Astrocyte of the spinal cord (primary cell): Measurements from ENCODE around the gene EIF3A.

Source experiments
- DNase-seq: peaks from one replicate; pipeline ENCODE4 v3.0.0; 2011; ENCODE audit warnings: low read depth, low spot score
- H3K4me3 ChIP-seq: 2 replicates; pipeline ENCODE4 v1.5.1; 2011; ENCODE audit warnings: low read depth, mild to moderate bottlenecking, low read length, moderate library complexity
- CTCF ChIP-seq: IDR thresholded peaks from 2 replicates; pipeline ENCODE4 v1.5.1; 2012; ENCODE audit warnings: low read depth, mild to moderate bottlenecking, low read length, inconsistent platforms
- in situ Hi-C: cut with HindIII; loops from 2 replicates; pipeline ENCODE4 v1.10.0; 2017; ENCODE audit warnings: low sequenced_read_pairs

The EIF3A gene

GRCh38 chr10:119079599-119080520, 757 bp downstream of the EIF3A start:
- in situ Hi-C loops = no loop called here
- no peak for TF ChIP-seq CTCF
- peak; percentile 73 for DNase-seq
- peak overlapping the region; percentile 96 for H3K4me3 ChIP-seq

DNA sequence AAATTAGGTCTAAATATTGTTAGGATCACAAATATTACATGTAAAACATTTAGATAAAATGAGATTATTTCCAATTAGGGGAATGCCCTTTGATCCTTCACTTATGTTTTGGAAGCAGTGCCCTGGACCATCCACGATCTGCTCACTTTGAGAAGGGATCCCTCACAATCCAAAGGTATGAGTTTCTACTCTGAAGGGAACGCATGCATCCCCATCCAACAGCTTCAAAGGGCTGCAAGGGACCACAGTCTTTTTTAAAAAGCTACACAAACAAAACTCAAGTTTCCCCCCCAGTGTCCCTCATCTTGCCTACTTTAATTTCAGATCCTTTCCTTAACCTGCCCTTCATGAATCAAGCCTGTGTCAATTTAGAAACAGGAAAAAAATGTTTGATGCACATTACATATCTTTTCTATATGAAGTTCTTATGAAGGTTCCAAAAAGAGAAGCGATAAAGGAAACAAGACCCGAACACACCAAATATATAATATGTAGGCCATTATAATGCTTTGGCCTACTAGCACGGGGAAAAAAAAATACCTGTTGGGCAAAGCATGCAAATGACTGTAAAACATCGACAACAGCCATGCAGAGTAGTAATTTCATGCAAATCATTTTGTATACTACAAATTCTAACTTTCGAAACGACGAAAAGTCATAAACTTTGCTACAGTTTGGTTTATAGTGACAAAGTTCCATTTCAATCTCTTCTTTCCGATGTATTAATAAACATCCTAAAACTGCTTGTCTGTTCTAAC, 2.0 kb downstream of the EIF3A start:
- in situ Hi-C loops = no loop called here
- no peak for TF ChIP-seq CTCF
- peak overlapping the region; percentile 96 for H3K4me3 ChIP-seq

GRCh38 chr10:119073584-119073983, 7.0 kb downstream of the EIF3A start:
- no peak for TF ChIP-seq CTCF
- no peak for DNase-seq
- in situ Hi-C loops = no loop called here
- no peak overlapping the region for H3K4me3 ChIP-seq

More for the DNA sequence above, 2.0 kb downstream of the EIF3A start:
- no peak for DNase-seq

DNA sequence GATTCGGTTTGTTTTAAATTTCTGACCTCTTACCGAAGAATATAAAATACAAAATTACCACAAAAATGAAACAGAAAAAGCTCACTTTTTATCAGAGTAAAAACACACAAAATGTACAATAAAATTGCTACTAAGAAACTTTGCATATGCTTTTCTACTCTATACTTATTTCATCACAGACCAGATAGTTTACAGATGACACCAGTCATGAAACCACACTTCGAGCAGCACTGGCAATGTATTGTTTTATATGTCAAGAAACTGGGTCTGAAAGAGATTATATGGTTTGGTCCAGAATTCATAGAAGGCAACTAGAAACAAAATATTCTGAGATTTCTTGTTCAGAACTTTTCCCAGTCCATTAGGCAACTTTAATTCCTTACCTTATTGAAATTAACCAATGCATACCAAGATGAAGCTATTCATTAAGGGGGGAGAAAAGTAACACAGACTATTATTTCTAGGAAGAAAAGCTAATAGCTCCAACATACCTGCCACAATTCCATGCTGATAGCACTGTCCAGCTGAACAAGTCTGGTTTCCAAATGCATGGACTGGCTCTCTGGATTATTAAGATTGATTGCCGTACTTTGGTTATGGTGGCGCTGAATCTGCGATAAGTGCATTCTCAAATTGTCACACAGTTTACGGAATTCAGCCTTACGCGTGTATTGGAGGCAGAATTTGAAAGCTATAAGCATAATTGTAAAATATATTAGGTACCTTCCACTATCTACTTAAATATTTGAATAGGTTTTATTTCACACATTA, 10.0 kb downstream of the EIF3A start:
- DNase-seq = no peak
- no peak overlapping the region for H3K4me3 ChIP-seq
- TF ChIP-seq CTCF = no peak
- in situ Hi-C loops = no loop called here

GRCh38 chr10:119061926-119062325, 18.7 kb downstream of the EIF3A start:
- in situ Hi-C loops = no loop called here
- no peak for TF ChIP-seq CTCF
- no peak overlapping the region for H3K4me3 ChIP-seq
- no peak for DNase-seq

- H3K4me3 ChIP-seq = no peak overlapping the region
- in situ Hi-C loops = no loop called here
- no peak for DNase-seq
- TF ChIP-seq CTCF = no peak
Observed at GRCh38 chr10:119061352-119061751, 19.3 kb downstream of the EIF3A start.
